Measurements from ENCODE around the gene TRIM73. TPM values are rescaled to one million over a fixed set of nuclear protein-coding genes. Genes with fewer than 3 reads are reported as not detected.
"Not testable (repeated sequence)": the region's sequence is repeated elsewhere in the genome, so short reads cannot be mapped to it uniquely, and the experiment has no call there.

The TRIM73 gene
- total RNA-seq, 2 donors from 2014 or later: 0.48 to 0.55 TPM

DNA sequence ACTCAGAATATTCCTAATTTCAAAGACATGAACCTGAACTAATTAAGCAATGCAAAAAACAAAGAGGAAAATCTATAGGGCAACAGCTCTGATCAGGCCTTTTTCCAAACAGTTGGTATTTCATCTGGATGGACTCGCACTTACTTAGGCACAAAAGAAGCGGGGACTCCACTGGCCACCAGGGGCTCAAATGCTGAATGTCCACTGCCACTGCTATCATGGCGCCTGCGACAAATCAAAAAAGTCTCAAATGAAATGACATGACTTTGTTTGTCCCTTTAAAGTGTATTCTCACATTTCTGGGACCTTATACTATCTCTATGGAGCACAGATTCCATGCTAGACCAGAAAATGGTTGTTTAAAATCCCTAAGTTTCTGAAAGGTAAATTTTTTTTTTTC, 43.6 kb downstream of the TRIM73 start:
- not testable (repeated sequence) for H3K9me3 ChIP-seq; H3K27me3 ChIP-seq; DNase-seq (ENCODE audit: low spot score); H3K4me3 ChIP-seq; H3K4me1 ChIP-seq; H3K27ac ChIP-seq
- peaks cover 62% of the 10 kb centered on the region for H3K36me3 ChIP-seq

- not testable (repeated sequence) for DNase-seq (ENCODE audit: low spot score); H3K27me3 ChIP-seq; H3K4me1 ChIP-seq; H3K9me3 ChIP-seq
- Histone ChIP-seq H3K36me3 (peaks cover 32% of the 10 kb centered on the region), H3K4me3 (peak overlapping the region; percentile 62 to 66), H3K27ac (peak overlapping the region in 1 of 2 donors; percentile 86)
Observed at GRCh38 chr7:75442101-75442464, 46.7 kb downstream of the TRIM73 start.

- DNase-seq (ENCODE audit: low spot score); H3K27me3 ChIP-seq; H3K4me1 ChIP-seq; H3K9me3 ChIP-seq: not testable (repeated sequence)
- peak overlapping the region; percentile 69 to 86 for H3K27ac ChIP-seq
- H3K4me3 ChIP-seq: peak overlapping the region; percentile 62 to 66
- H3K36me3 ChIP-seq: peaks cover 27% of the 10 kb centered on the region
Observed at GRCh38 chr7:75442465-75443111, 47.2 kb downstream of the TRIM73 start.

- not testable (repeated sequence) for H3K9me3 ChIP-seq; H3K27ac ChIP-seq; DNase-seq (ENCODE audit: low spot score); H3K27me3 ChIP-seq; H3K4me3 ChIP-seq; H3K36me3 ChIP-seq; H3K4me1 ChIP-seq
Observed at GRCh38 chr7:75449946-75450345, 54.5 kb downstream of the TRIM73 start.

- not testable (repeated sequence) for H3K4me1 ChIP-seq; H3K36me3 ChIP-seq; DNase-seq (ENCODE audit: low spot score); H3K9me3 ChIP-seq; H3K27me3 ChIP-seq; H3K27ac ChIP-seq; H3K4me3 ChIP-seq
- TF ChIP-seq CTCF (IDR thresholded peaks at IDR 0.05): peak; percentile 20 to 53
Observed at GRCh38 chr7:75452494-75452955, 57.1 kb downstream of the TRIM73 start.

Other genes with a start within 250 kb of the TRIM73 start
- 10 to 100 TPM; 16.8 to 21.9 TPM for gene POM121C, start 90.7 kb downstream of the TRIM73 start, total RNA-seq
- gene SPDYE5, start 96.7 kb downstream of the TRIM73 start, total RNA-seq: not detected